HepG2 (cell line): ENCODE data around the gene ABHD1. TPM values are rescaled to one million over a fixed set of nuclear protein-coding genes. Genes with fewer than 3 reads are reported as not detected.

Experiments
- ARNT2 ChIP-seq: sonication (generic); formaldehyde crosslinking; IDR thresholded peaks from 2 replicates; pipeline ENCODE4 v1.8.0; 2022; ENCODE audit warnings: mild to moderate bottlenecking, low read depth, missing genetic modification reagents, moderate library complexity
- ATF4 ChIP-seq, 2 experiments: fragments of 450-650 bp in 1 of 2; sonication (generic) in 1 of 2; formaldehyde crosslinking; IDR thresholded peaks; 2 replicates each; pipeline versions ENCODE4 v1.5.0 to v1.8.0; 2020 to 2022; ENCODE audit warnings: mild to moderate bottlenecking in 1 of 2, missing genetic modification reagents in 1 of 2
- BATF2 ChIP-seq: sonication (generic); formaldehyde crosslinking; IDR thresholded peaks from 2 replicates; pipeline ENCODE4 v1.8.0; 2022; ENCODE audit warnings: mild to moderate bottlenecking, missing genetic modification reagents, moderate library complexity
- CEBPG ChIP-seq: IDR thresholded peaks from 2 replicates; pipeline ENCODE4 v1.6.1; 2016
- HDAC2 ChIP-seq: sonication (generic); formaldehyde crosslinking; IDR thresholded peaks from 2 replicates; pipeline ENCODE4 v1.4.0; 2020; ENCODE audit warnings: missing genetic modification reagents
- HMGA1 ChIP-seq: sonication (generic); formaldehyde crosslinking; conservative IDR thresholded peaks from 2 replicates; pipeline ENCODE4 v1.4.0; 2020; ENCODE audit warnings: missing genetic modification reagents
- HNF4A ChIP-seq: sonication (generic); formaldehyde crosslinking; IDR thresholded peaks from 2 replicates; pipeline ENCODE4 v1.4.0; 2020; ENCODE audit warnings: missing genetic modification reagents
- HNRNPLL ChIP-seq: fragments of 200-400 bp; formaldehyde crosslinking; IDR thresholded peaks from 2 replicates; pipeline ENCODE4 v1.6.1; 2017; ENCODE audit warnings: mild to moderate bottlenecking, low read depth, low read length; ENCODE audit not compliant: poor library complexity, severe bottlenecking
- KLF9 ChIP-seq: IDR thresholded peaks from 2 replicates; pipeline ENCODE4 v1.6.1; 2016; ENCODE audit warnings: low read depth
- MLXIP ChIP-seq: sonication (generic); formaldehyde crosslinking; IDR thresholded peaks from 2 replicates; pipeline ENCODE4 v1.9.0; 2021; ENCODE audit warnings: missing genetic modification reagents, borderline replicate concordance
- MYC ChIP-seq: sonication (generic); formaldehyde crosslinking; IDR thresholded peaks from 2 replicates; pipeline ENCODE4 v1.9.0; 2021; ENCODE audit warnings: missing genetic modification reagents, borderline replicate concordance
- SNAI1 ChIP-seq: sonication (generic); formaldehyde crosslinking; IDR thresholded peaks from 2 replicates; pipeline ENCODE4 v1.5.0; 2020; ENCODE audit warnings: mild to moderate bottlenecking, missing genetic modification reagents, borderline replicate concordance
- THAP11 ChIP-seq: IDR thresholded peaks from 2 replicates; pipeline ENCODE4 v1.6.1; 2016; ENCODE audit warnings: missing biosample characterization, missing genetic modification reagents
- YEATS4 ChIP-seq: sonication (generic); formaldehyde crosslinking; IDR thresholded peaks from 2 replicates; pipeline ENCODE4 v1.4.0; 2020; ENCODE audit warnings: missing genetic modification reagents, borderline replicate concordance
- ZFP36L2 ChIP-seq: sonication (generic); formaldehyde crosslinking; IDR thresholded peaks from 2 replicates; pipeline ENCODE4 v1.4.0; 2020; ENCODE audit warnings: missing genetic modification reagents
- ZFY ChIP-seq: sonication (generic); formaldehyde crosslinking; IDR thresholded peaks from 2 replicates; pipeline ENCODE4 v1.4.0; 2020; ENCODE audit warnings: missing genetic modification reagents
- ZNF430 ChIP-seq: sonication (generic); formaldehyde crosslinking; IDR thresholded peaks from 2 replicates; pipeline ENCODE4 v1.9.0; 2021; ENCODE audit warnings: mild to moderate bottlenecking, missing genetic modification reagents
- ZNF44 ChIP-seq: sonication (generic); formaldehyde crosslinking; IDR thresholded peaks from 2 replicates; pipeline ENCODE4 v1.5.1; 2020; ENCODE audit warnings: mild to moderate bottlenecking, missing genetic modification reagents
- ZNF543 ChIP-seq: sonication (generic); formaldehyde crosslinking; IDR thresholded peaks from 2 replicates; pipeline ENCODE4 v1.4.0; 2020; ENCODE audit warnings: mild to moderate bottlenecking, missing genetic modification reagents
- ZNF574 ChIP-seq: sonication (generic); formaldehyde crosslinking; IDR thresholded peaks from 2 replicates; pipeline ENCODE4 v1.4.0; 2020; ENCODE audit warnings: missing genetic modification reagents
- ZNF878 ChIP-seq: sonication (generic); formaldehyde crosslinking; IDR thresholded peaks from 2 replicates; pipeline ENCODE4 v1.8.1; 2023; ENCODE audit warnings: mild to moderate bottlenecking, missing genetic modification reagents, moderate library complexity
- ZSCAN9 ChIP-seq: IDR thresholded peaks from 2 replicates; pipeline ENCODE4 v1.6.1; 2016; ENCODE audit warnings: borderline replicate concordance
- polyA plus RNA-seq, 8 experiments: library from polyadenylated mRNA; depleted of rRNA in 3 of 8; stranded (reverse) in 7 of 8; unstranded in 1 of 8; fragments of >200 nt; fragmentation: Illumina TruSeq in 4 of 8; extraction: Trizol in 4 of 8; gene quantifications; 2 replicates each; pipeline versions ENCODE4 v1.2.1 to v1.2.3, GENCODE V29; 2011 to 2016; ENCODE audit warnings: low read depth in 4 of 8, missing spikeins in 1 of 8, mixed read lengths in 1 of 8; ENCODE audit not compliant: insufficient read depth in 1 of 8
- total RNA-seq, 5 experiments: library from RNA; depleted of rRNA; stranded (reverse); fragments of >200 nt; fragmentation: Illumina TruSeq; extraction: Trizol; gene quantifications; 2 replicates each; pipeline ENCODE4 v1.2.3, GENCODE V29; 2016; ENCODE audit warnings: low read depth in 1 of 5

ABHD1 gene
- total and polyA plus RNA-seq, 2 of the 13 experiments (the other 11 are each of a cell fraction or from before 2014, with no cell fraction given): 0.04 to 0.81 TPM

GRCh38 chr2:27083410-27084296, 40.0 kb upstream of the ABHD1 start (continued):
- TF ChIP-seq ZNF574 (CRISPR knock-in tag) (peak; percentile 68), HMGA1 (CRISPR knock-in tag) (no peak), ZFY (CRISPR knock-in tag) (peak; percentile 54; the same call in 1 of the 2 replicates), ARNT2 (CRISPR knock-in tag) (0 out of 2 replicates have a peak, but pooled peaks have one; percentile 33), MLXIP (CRISPR knock-in tag) (no peak), CEBPG (CRISPR knock-in tag) (peak; percentile 93), YEATS4 (CRISPR knock-in tag) (no peak), KLF9 (no peak), HDAC2 (peak; percentile 18; the same call in 1 of the 2 replicates), ZNF543 (no peak), ATF4 (CRISPR knock-in tag; IDR thresholded peaks at IDR 0.05) (peak in 1 of 2 experiments; percentile 94; a peak in 2 of 4 replicates), ZFP36L2 (CRISPR knock-in tag) (no peak), MYC (CRISPR knock-in tag) (peak; percentile 59; the same call in 1 of the 2 replicates), THAP11 (peak; percentile 73), ZSCAN9 (CRISPR knock-in tag) (no peak), HNF4A (CRISPR knock-in tag) (peak; percentile 18; the same call in 1 of the 2 replicates), ZNF44 (CRISPR knock-in tag) (no peak), BATF2 (CRISPR knock-in tag) (no peak), SNAI1 (CRISPR knock-in tag) (no peak), HNRNPLL (no peak), ZNF430 (CRISPR knock-in tag) (no peak), ZNF878 (CRISPR knock-in tag) (no peak)
